ENCODE results near the gene SLC49A4.

Gene SLC49A4

GRCh38 chr3:122930063-122930997, 135.5 kb downstream of the SLC49A4 start:
- H3K9me3 ChIP-seq (ENCODE audit: control insufficient read depth, insufficient read depth, low read depth, low read length) = no peaks in the 10 kb centered on the region
- H3K4me1 ChIP-seq (ENCODE audit: control insufficient read depth, insufficient read depth, low read length) = no peaks in the 10 kb centered on the region
- CTCF ChIA-PET = no interaction called here
- TF ChIP-seq PRDM10 (tag by site-specific recombination; IDR thresholded peaks at IDR 0.05) (no peak), ZNF768 (tag by site-specific recombination; IDR thresholded peaks at IDR 0.05) (peak; percentile 55; the same call in 1 of the 2 replicates), ZFHX2 (tag by site-specific recombination; conservative IDR thresholded peaks at IDR 0.05) (0 out of 2 replicates have a peak, but pooled peaks have one; percentile 7)
- no peak overlapping the region for H3K27ac ChIP-seq (ENCODE audit: extremely low read depth, low read depth, low read length)
- no peak overlapping the region for H3K4me3 ChIP-seq (ENCODE audit: low read depth, low read length)
- POLR2A ChIA-PET = no interaction called here
- H3K36me3 ChIP-seq (ENCODE audit: control insufficient read depth in 2 of 2, insufficient read depth in 1 of 2, low read length in 2 of 2) = no peaks in the 10 kb centered on the region
